HL-60 (cell line): ENCODE results near the gene INO80.

Experiments used
- POLR2AphosphoS5 ChIP-seq: IDR thresholded peaks from 2 replicates; pipeline ENCODE4 v1.6.1; 2012; ENCODE audit warnings: low read depth
- SPI1 ChIP-seq: IDR thresholded peaks from 2 replicates; pipeline ENCODE4 v1.6.1; 2012; ENCODE audit warnings: low read depth, mild to moderate bottlenecking, borderline replicate concordance
- TF ChIP-seq, protein P1 (sequence below): IDR thresholded peaks from one replicate; pipeline ENCODE4 v1.5.1; 2011; ENCODE audit warnings: low read length, control low read depth, inconsistent platforms; ENCODE audit not compliant: insufficient read depth
- TF ChIP-seq, protein P2 (sequence below): IDR thresholded peaks from 2 replicates; pipeline ENCODE4 v1.6.1; 2012; ENCODE audit warnings: low read depth; ENCODE audit not compliant: insufficient replicate concordance

DNA sequence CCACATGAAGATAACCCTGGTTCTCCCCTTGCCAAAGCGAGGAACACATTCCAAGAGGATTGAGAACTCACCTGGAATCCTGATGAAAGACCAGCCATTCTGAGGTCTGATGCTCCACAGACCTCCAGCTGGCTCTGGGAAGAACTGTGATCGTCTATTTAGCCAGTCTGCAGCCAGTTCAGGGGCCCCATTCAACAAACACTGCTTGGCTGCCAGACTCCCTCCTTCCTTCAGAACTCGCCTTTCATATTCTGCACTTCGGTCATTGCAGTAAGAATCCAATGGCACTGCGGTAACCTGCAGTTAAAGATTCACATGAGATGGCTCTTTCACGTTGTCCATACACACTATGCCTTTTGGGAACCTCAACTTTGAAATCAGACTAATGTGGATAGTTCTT, 95.3 kb downstream of the INO80 start:
- TF ChIP-seq, protein P1, sequence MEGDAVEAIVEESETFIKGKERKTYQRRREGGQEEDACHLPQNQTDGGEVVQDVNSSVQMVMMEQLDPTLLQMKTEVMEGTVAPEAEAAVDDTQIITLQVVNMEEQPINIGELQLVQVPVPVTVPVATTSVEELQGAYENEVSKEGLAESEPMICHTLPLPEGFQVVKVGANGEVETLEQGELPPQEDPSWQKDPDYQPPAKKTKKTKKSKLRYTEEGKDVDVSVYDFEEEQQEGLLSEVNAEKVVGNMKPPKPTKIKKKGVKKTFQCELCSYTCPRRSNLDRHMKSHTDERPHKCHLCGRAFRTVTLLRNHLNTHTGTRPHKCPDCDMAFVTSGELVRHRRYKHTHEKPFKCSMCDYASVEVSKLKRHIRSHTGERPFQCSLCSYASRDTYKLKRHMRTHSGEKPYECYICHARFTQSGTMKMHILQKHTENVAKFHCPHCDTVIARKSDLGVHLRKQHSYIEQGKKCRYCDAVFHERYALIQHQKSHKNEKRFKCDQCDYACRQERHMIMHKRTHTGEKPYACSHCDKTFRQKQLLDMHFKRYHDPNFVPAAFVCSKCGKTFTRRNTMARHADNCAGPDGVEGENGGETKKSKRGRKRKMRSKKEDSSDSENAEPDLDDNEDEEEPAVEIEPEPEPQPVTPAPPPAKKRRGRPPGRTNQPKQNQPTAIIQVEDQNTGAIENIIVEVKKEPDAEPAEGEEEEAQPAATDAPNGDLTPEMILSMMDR = no peak
- TF ChIP-seq, protein P2, sequence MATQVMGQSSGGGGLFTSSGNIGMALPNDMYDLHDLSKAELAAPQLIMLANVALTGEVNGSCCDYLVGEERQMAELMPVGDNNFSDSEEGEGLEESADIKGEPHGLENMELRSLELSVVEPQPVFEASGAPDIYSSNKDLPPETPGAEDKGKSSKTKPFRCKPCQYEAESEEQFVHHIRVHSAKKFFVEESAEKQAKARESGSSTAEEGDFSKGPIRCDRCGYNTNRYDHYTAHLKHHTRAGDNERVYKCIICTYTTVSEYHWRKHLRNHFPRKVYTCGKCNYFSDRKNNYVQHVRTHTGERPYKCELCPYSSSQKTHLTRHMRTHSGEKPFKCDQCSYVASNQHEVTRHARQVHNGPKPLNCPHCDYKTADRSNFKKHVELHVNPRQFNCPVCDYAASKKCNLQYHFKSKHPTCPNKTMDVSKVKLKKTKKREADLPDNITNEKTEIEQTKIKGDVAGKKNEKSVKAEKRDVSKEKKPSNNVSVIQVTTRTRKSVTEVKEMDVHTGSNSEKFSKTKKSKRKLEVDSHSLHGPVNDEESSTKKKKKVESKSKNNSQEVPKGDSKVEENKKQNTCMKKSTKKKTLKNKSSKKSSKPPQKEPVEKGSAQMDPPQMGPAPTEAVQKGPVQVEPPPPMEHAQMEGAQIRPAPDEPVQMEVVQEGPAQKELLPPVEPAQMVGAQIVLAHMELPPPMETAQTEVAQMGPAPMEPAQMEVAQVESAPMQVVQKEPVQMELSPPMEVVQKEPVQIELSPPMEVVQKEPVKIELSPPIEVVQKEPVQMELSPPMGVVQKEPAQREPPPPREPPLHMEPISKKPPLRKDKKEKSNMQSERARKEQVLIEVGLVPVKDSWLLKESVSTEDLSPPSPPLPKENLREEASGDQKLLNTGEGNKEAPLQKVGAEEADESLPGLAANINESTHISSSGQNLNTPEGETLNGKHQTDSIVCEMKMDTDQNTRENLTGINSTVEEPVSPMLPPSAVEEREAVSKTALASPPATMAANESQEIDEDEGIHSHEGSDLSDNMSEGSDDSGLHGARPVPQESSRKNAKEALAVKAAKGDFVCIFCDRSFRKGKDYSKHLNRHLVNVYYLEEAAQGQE = no peak
- TF ChIP-seq POLR2AphosphoS5 (no peak), SPI1 (no peak)
